Bronchial epithelial cell (primary cell): ENCODE measurements around the gene VEGFA. TPM values are rescaled to one million over a fixed set of nuclear protein-coding genes. Genes with fewer than 3 reads are reported as not detected.

Experiments used
- DNase-seq: peaks from one replicate; pipeline ENCODE4 v3.0.0-alpha.2; 2010; ENCODE audit warnings: low read depth
- FAIRE-seq: peaks from 2 replicates; lab custom pipeline; 2011; peaks lifted over from hg19 to GRCh38; lab: Jason Lieb, UNC
- H3K27me3 ChIP-seq: 2 replicates; pipeline ENCODE4 v1.5.1; 2011; ENCODE audit warnings: low read length; ENCODE audit not compliant: control insufficient read depth, insufficient read depth
- H3K36me3 ChIP-seq: 2 replicates; pipeline ENCODE4 v1.5.1; 2011; ENCODE audit warnings: low read length; ENCODE audit not compliant: control insufficient read depth, insufficient read depth
- H3K4me3 ChIP-seq: 2 replicates; pipeline ENCODE4 v1.5.1; 2011; ENCODE audit warnings: mild to moderate bottlenecking, low read depth, low read length, control low read depth
- CTCF ChIP-seq: IDR thresholded peaks from 2 replicates; pipeline ENCODE4 v1.5.1; 2011; ENCODE audit warnings: mild to moderate bottlenecking, moderate library complexity, low read length, control low read depth, inconsistent platforms; ENCODE audit not compliant: insufficient read depth, severe bottlenecking
- total RNA-seq: library from RNA; depleted of rRNA; stranded (reverse); fragments of >200 nt; gene quantifications from 2 replicates; pipeline ENCODE4 v1.2.1, GENCODE V29; 2014

VEGFA gene
- total RNA-seq, 1 donor from 2014 or later, result 391 TPM

- DNase-seq, result no peak
- Histone ChIP-seq H3K4me3 (no peak overlapping the region), H3K36me3 (no peaks in the 10 kb centered on the region), H3K27me3 (no peaks in the 10 kb centered on the region)
- TF ChIP-seq CTCF, result no peak
- no peak for FAIRE-seq
Observed at GRCh38 chr6:43730634-43731033, 39.4 kb upstream of the VEGFA start.

- no peak for TF ChIP-seq CTCF
- Histone ChIP-seq H3K27me3 (no peaks in the 10 kb centered on the region), H3K36me3 (no peaks in the 10 kb centered on the region), H3K4me3 (no peak overlapping the region)
- DNase-seq (peak; percentile 86), FAIRE-seq (no peak)
Observed at GRCh38 chr6:43733471-43734293, 36.3 kb upstream of the VEGFA start.

GRCh38 chr6:43734294-43734665, 35.7 kb upstream of the VEGFA start:
- Histone ChIP-seq H3K36me3 (no peaks in the 10 kb centered on the region), H3K27me3 (no peaks in the 10 kb centered on the region), H3K4me3 (no peak overlapping the region)
- FAIRE-seq, result no peak
- no peak for DNase-seq
- no peak for TF ChIP-seq CTCF

- DNase-seq (peak; percentile 62), FAIRE-seq (no peak)
- Histone ChIP-seq H3K27me3 (no peaks in the 10 kb centered on the region), H3K36me3 (no peaks in the 10 kb centered on the region), H3K4me3 (no peak overlapping the region)
- TF ChIP-seq CTCF, result no peak
Observed at GRCh38 chr6:43735642-43736199, 34.3 kb upstream of the VEGFA start.

GRCh38 chr6:43736211-43736786, 33.7 kb upstream of the VEGFA start:
- no peak for DNase-seq

More at GRCh38 chr6:43736211-43736786, 33.7 kb upstream of the VEGFA start:
- no peak for FAIRE-seq
- no peak for TF ChIP-seq CTCF
- Histone ChIP-seq H3K36me3 (no peaks in the 10 kb centered on the region), H3K4me3 (no peak overlapping the region), H3K27me3 (no peaks in the 10 kb centered on the region)
